ENCODE results near the gene L3MBTL3. TPM values are rescaled to one million over a fixed set of nuclear protein-coding genes. Genes with fewer than 3 reads are reported as not detected.

Gene L3MBTL3
- polyA plus RNA-seq, 1 donor from 2014 or later = 47.6 TPM

DNA sequence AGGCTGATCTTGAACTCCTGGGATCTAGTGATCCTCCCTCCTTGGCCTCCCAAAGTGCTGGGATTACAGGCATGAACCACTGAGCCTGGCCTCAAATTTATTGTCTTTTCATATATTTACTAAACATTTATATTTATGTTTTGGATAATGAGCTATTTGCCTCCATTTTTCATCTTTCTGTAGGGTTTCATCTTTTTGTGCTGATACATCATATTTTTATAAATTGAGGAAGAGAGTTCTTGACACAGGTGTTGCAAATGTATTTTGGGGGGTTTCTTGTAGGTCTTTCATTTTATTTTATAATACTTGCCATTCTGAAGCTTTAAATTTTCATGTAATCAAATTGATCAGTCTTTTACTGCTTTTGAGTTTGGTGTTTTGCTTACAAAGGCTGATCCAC lies 72.4 kb downstream of the L3MBTL3 start:
- no peak overlapping the region for H3K27ac ChIP-seq (ENCODE audit: low read length)
- no peak overlapping the region for H3K4me2 ChIP-seq (ENCODE audit: low read length)
- no peaks in the 10 kb centered on the region for H3K79me2 ChIP-seq (replicated peaks; ENCODE audit: insufficient read depth, low read length)
- peaks cover 3% of the 10 kb centered on the region for H3K36me3 ChIP-seq (ENCODE audit: insufficient read depth, low read length)
- H3K9me3 ChIP-seq (ENCODE audit: low read length) = no peaks in the 10 kb centered on the region
- no peak overlapping the region for H3K4me3 ChIP-seq (ENCODE audit: low read length)
- TF ChIP-seq, protein P1, sequence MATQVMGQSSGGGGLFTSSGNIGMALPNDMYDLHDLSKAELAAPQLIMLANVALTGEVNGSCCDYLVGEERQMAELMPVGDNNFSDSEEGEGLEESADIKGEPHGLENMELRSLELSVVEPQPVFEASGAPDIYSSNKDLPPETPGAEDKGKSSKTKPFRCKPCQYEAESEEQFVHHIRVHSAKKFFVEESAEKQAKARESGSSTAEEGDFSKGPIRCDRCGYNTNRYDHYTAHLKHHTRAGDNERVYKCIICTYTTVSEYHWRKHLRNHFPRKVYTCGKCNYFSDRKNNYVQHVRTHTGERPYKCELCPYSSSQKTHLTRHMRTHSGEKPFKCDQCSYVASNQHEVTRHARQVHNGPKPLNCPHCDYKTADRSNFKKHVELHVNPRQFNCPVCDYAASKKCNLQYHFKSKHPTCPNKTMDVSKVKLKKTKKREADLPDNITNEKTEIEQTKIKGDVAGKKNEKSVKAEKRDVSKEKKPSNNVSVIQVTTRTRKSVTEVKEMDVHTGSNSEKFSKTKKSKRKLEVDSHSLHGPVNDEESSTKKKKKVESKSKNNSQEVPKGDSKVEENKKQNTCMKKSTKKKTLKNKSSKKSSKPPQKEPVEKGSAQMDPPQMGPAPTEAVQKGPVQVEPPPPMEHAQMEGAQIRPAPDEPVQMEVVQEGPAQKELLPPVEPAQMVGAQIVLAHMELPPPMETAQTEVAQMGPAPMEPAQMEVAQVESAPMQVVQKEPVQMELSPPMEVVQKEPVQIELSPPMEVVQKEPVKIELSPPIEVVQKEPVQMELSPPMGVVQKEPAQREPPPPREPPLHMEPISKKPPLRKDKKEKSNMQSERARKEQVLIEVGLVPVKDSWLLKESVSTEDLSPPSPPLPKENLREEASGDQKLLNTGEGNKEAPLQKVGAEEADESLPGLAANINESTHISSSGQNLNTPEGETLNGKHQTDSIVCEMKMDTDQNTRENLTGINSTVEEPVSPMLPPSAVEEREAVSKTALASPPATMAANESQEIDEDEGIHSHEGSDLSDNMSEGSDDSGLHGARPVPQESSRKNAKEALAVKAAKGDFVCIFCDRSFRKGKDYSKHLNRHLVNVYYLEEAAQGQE (IDR thresholded peaks at IDR 0.05; ENCODE audit: borderline replicate concordance) = no peak
- no peak for TF ChIP-seq EZH2 (IDR thresholded peaks at IDR 0.05; ENCODE audit: borderline replicate concordance, insufficient read depth, low read length, poor library complexity, severe bottlenecking)
- no peak for TF ChIP-seq MXI1 (conservative IDR thresholded peaks at IDR 0.05; ENCODE audit: poor library complexity, severe bottlenecking)
- TF ChIP-seq SMC3 (conservative IDR thresholded peaks at IDR 0.05; ENCODE audit: poor library complexity) = no peak
- TF ChIP-seq RAD21 (conservative IDR thresholded peaks at IDR 0.05) = no peak
- TF ChIP-seq, protein P2, sequence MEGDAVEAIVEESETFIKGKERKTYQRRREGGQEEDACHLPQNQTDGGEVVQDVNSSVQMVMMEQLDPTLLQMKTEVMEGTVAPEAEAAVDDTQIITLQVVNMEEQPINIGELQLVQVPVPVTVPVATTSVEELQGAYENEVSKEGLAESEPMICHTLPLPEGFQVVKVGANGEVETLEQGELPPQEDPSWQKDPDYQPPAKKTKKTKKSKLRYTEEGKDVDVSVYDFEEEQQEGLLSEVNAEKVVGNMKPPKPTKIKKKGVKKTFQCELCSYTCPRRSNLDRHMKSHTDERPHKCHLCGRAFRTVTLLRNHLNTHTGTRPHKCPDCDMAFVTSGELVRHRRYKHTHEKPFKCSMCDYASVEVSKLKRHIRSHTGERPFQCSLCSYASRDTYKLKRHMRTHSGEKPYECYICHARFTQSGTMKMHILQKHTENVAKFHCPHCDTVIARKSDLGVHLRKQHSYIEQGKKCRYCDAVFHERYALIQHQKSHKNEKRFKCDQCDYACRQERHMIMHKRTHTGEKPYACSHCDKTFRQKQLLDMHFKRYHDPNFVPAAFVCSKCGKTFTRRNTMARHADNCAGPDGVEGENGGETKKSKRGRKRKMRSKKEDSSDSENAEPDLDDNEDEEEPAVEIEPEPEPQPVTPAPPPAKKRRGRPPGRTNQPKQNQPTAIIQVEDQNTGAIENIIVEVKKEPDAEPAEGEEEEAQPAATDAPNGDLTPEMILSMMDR (IDR thresholded peaks at IDR 0.05; ENCODE audit: poor library complexity, severe bottlenecking) = no peak
- TF ChIP-seq POLR2AphosphoS5 (IDR thresholded peaks at IDR 0.05) = no peak
- no peak for TF ChIP-seq EP300 (conservative IDR thresholded peaks at IDR 0.05; ENCODE audit: poor library complexity, severe bottlenecking)
- TF ChIP-seq TAF1 (IDR thresholded peaks at IDR 0.05; ENCODE audit: low read depth) = no peak
- no peaks in the 10 kb centered on the region for H3K9me2 ChIP-seq (ENCODE audit: insufficient read depth, low read length)
- no peaks in the 10 kb centered on the region for H4K20me1 ChIP-seq (ENCODE audit: insufficient read depth)
- H3K27me3 ChIP-seq (ENCODE audit: insufficient read depth, low read depth, low read length) = no peaks in the 10 kb centered on the region
- no peaks in the 10 kb centered on the region for H3F3A ChIP-seq (ENCODE audit: insufficient read depth, low read length, poor library complexity, severe bottlenecking)
- H3K9ac ChIP-seq (ENCODE audit: low read length) = no peak overlapping the region
- no peak overlapping the region for H2AFZ ChIP-seq (ENCODE audit: low read depth, low read length)

DNA sequence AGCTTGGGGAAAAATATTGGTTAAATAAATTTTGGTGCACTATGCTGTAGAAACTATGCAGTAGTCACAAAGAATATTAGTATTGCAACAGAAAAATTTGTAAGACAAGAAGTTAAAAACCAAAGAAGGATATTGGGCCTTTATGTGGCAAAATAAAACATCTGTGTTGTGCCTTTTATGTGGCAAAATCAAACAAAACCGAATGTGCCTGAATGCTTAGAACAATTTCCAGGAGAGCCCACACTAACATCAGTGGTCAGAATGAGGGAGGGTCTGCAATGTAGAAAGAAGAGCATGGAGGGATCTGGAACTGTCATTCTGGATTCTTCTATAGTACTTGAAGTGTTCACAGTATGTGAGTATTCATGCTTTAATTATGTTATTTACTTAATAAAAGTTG lies 75.2 kb downstream of the L3MBTL3 start:
- no peak overlapping the region for H3K4me2 ChIP-seq (ENCODE audit: low read length)
- H3K9me3 ChIP-seq (ENCODE audit: low read length) = no peaks in the 10 kb centered on the region
- no peak overlapping the region for H2AFZ ChIP-seq (ENCODE audit: low read depth, low read length)
- H3K4me3 ChIP-seq (ENCODE audit: low read length) = no peak overlapping the region
- H4K20me1 ChIP-seq (ENCODE audit: insufficient read depth) = no peaks in the 10 kb centered on the region
- H3K9ac ChIP-seq (ENCODE audit: low read length) = no peak overlapping the region
- no peaks in the 10 kb centered on the region for H3K79me2 ChIP-seq (replicated peaks; ENCODE audit: insufficient read depth, low read length)
- no peak overlapping the region for H3K27ac ChIP-seq (ENCODE audit: low read length)
- no peaks in the 10 kb centered on the region for H3F3A ChIP-seq (ENCODE audit: insufficient read depth, low read length, poor library complexity, severe bottlenecking)
- peaks cover 3% of the 10 kb centered on the region for H3K36me3 ChIP-seq (ENCODE audit: insufficient read depth, low read length)
- TF ChIP-seq SMC3 (conservative IDR thresholded peaks at IDR 0.05; ENCODE audit: poor library complexity) (no peak), MXI1 (conservative IDR thresholded peaks at IDR 0.05; ENCODE audit: poor library complexity, severe bottlenecking) (no peak), EZH2 (IDR thresholded peaks at IDR 0.05; ENCODE audit: borderline replicate concordance, insufficient read depth, low read length, poor library complexity, severe bottlenecking) (no peak), RAD21 (conservative IDR thresholded peaks at IDR 0.05) (no peak), TAF1 (IDR thresholded peaks at IDR 0.05; ENCODE audit: low read depth) (no peak), POLR2AphosphoS5 (IDR thresholded peaks at IDR 0.05) (no peak), EP300 (conservative IDR thresholded peaks at IDR 0.05; ENCODE audit: poor library complexity, severe bottlenecking) (no peak)
- TF ChIP-seq, protein P2 (IDR thresholded peaks at IDR 0.05; ENCODE audit: poor library complexity, severe bottlenecking) = no peak
- TF ChIP-seq, protein P1 (IDR thresholded peaks at IDR 0.05; ENCODE audit: borderline replicate concordance) = no peak
- H3K9me2 ChIP-seq (ENCODE audit: insufficient read depth, low read length) = no peaks in the 10 kb centered on the region
- no peaks in the 10 kb centered on the region for H3K27me3 ChIP-seq (ENCODE audit: insufficient read depth, low read depth, low read length)

Measured in neural cell (in vitro differentiated cells).